GM21717 (cell line): ENCODE results near the gene RPS24.
A peak's percentile ranks its signal among the peaks of the same experiment; 100 is the strongest.
"Not testable (repeated sequence)": the region's sequence is repeated elsewhere in the genome, so short reads cannot be mapped to it uniquely, and the experiment has no call there.

Experiments
- ATAC-seq: cut with Tn5 transposase; IDR thresholded peaks from one replicate; pipeline ENCODE4 v1.9.1; 2021; ENCODE audit warnings: mild to moderate bottlenecking, moderate library complexity; ENCODE audit not compliant: unreplicated experiment

The RPS24 gene

GRCh38 chr10:78033637-78034470 lies at the start of gene RPS24:
Gene RPS24, plus strand, starts transcription at chr10:78033863. Its CDS starts 39 bp downstream, at chr10:78033902.
- ATAC-seq = peak; percentile 83

DNA sequence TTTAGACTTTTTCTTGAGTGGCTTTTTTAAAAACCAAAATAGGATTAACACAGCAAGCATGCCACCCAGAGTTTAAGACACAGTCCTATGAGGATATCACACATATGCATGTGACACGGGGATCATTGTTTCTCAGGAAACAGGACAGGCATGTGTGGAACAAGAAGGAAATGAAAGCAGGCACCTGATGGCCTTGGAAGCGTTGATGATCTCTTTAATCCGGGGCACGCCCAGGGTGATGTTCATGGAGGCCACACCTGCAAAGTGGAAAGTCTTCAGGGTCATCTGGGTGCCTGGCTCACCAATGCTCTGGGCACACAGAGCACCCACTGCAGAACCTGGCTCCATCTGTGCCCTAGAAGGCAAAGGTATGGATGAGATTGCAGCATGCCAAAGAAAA lies 48.7 kb upstream of the RPS24 start:
- no peak for ATAC-seq

GRCh38 chr10:77987671-77988255 lies 45.9 kb upstream of the RPS24 start:
- ATAC-seq = no peak

- no peak for ATAC-seq
Observed at GRCh38 chr10:77989081-77989724, 44.5 kb upstream of the RPS24 start.

GRCh38 chr10:77993620-77994019 lies 40.0 kb upstream of the RPS24 start:
- no peak for ATAC-seq

- ATAC-seq = not testable (repeated sequence)
Observed at GRCh38 chr10:77998780-77999179, 34.9 kb upstream of the RPS24 start.

DNA sequence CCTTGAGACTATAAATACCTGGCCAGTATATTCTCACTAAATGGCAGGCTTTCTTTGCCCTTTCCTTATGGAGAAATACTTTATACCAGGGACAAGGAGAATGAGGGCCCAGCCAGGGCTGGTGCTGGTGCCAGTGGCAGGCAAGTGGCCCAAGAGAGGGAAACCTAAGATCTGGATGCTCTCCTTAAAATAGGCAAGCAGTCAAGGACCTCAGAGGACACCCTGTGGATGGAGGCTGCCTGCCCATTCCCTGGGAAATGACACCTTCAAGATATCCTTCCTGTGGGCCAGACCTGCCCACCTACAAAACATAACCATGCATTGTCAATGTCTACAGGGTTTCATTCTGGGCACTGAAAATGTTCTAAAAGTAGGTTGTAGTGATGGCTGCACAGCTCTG lies 33.5 kb upstream of the RPS24 start:
- ATAC-seq = no peak

DNA sequence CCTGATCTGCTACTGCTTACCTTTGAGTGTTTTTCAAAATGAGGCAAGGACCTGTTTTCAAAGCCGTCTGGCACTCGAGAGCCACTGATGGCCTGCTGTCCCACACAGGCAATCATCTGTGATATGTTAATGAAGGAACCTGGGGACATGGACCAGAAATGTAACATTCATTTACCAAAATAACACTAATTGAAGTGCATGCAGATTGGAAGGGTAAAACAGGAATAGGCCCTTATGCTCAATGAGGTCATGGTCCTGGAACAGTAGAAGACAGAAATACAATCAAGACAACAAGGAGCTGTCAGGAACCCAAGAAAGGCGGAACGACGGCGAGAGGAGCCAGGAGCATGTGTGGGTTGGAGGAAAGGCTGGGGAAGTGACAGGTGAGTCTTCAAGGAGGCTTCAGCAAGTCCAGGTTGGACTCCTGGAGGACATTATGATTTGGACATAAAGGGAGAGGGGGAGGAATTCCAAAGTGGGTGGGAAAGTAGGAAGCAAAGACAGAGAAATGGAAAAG lies 32.6 kb upstream of the RPS24 start:
- no peak for ATAC-seq

DNA sequence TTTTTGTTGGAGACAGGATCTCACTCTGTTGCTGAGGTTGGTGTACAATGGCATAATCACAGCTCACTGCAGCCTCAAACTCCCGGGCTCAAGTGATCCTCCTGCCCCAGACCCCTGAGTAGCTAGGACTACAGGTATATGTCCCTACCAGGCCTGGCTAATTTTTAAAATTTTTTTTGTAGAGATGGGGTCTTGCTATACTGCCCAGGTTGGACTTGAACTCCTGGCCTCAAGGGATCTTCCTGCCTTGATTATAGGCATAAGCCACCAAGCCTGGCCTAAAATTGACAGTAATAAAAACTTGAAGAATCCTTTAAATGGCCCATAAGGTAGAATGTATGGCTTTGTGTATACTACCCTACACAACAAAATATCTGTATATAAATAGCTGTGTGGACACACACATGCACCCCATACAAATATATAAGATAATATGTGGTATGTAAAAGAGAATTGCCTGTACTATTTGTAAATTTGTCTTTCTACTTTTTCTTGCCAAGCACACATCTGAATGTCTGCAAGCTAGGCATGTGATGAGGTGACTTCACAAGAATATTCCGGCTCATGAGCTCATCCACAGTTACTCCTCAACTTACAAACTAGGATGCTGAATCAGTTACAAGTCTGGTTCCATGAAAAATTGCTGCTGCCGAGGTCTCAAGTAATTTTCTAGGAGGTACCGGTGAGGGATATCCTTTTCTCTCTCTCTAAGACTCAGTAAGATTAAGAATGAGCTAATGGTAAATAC lies 30.9 kb upstream of the RPS24 start:
- ATAC-seq = no peak

- no peak for ATAC-seq
Observed at GRCh38 chr10:78004215-78005026, 29.2 kb upstream of the RPS24 start.

DNA sequence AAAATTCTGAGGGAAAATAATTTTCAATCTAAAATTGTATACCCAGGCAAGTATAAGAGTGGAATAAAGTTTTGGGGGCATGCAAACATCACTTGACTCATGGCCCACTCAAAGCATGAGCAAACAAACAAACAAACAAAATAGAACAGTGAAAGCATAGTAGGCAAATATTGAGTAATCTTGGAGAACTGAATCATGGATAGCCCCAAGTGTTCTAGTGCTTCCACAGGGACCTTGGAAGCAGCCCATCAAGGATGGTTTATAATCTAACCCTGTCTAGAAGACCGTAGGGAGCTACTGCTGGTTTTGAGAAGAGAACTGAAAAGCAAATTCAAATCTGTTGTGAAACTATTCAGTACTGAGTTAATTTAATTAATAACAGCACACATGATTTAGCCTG lies 26.5 kb upstream of the RPS24 start:
- ATAC-seq = no peak

DNA sequence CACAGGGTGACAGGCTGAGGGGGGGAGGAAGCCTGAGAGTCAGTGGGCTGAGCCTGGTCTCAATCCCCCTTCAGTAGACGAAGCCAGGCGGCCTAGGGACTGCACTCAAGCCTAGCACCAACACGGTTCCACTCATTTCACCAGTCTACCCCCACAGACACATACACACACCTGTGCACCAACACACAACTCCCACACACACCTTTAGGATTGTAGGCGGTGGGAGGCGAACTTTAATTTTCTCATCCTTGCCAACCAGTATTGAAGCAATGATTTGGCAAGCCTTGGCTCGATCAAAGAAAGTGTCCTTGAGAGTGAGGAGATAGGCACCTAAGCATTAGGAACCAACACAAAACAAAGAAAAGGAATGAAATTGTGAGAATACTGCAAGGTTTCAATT lies 24.0 kb upstream of the RPS24 start:
- no peak for ATAC-seq

GRCh38 chr10:78010278-78010677 lies 23.4 kb upstream of the RPS24 start:
- no peak for ATAC-seq

GRCh38 chr10:78011065-78011464 lies 22.6 kb upstream of the RPS24 start:
- ATAC-seq = no peak

GRCh38 chr10:78013564-78013963 lies 20.1 kb upstream of the RPS24 start:
- no peak for ATAC-seq

DNA sequence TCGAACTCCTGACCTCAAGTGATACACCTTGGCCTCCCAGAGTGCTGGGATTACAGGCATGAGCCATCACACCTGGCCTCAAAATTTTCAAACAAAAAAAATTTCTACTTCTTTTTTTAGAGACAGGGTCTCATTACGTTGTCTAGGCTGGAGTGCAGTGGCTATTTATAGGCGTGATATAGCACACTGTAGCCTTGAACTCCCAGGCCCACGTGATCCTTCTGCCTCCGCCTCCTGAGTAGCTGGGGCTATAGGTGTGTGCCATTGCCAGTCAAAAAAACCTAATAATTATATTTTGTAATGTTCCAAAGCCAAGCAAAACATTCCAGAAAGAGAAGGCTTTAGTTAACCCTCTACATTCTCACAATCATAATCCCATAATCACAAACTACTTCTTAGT lies 18.1 kb upstream of the RPS24 start:
- no peak for ATAC-seq

DNA sequence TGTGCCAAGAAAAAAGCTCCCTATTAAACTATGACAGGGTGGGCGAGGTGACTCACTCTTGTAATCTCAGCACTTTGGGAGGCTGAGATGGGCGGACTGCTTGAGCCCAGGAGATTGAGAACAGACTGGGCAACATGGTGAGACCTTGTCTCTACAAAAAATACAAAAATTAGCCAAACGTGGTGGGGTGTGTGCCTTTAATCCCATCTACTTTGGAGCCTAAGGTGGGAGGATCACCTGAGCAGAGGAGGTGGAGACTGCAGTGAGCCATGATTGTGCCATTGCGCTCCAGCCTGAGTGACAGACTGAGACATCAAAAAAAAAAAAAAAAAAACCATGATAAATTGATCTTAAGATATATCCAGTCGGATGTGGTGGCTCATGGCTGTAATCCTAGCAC lies 15.8 kb upstream of the RPS24 start:
- no peak for ATAC-seq

GRCh38 chr10:78019264-78019663 lies 14.4 kb upstream of the RPS24 start:
- no peak for ATAC-seq

GRCh38 chr10:78021201-78021600 lies 12.5 kb upstream of the RPS24 start:
- no peak for ATAC-seq

DNA sequence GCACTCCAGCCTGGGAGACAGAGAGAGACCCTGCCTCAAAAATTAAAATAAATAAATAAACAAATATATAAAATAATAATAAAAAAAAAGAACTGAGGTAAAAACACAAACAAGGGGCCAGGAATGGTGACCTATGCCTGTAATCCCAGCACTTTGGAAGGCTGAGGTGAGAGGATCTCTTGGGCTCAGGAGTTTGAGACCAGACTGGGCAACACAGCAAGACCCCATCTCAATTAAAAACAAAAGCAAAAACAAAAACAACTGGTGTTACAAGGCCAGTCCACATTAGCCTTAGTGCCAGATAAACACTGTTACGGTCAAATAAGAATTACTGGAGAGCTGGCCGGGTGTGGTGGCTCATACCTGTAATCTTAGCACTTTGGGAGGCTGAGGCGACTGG lies 9.9 kb upstream of the RPS24 start:
- no peak for ATAC-seq
